ENCODE data around the gene SPATA46. TPM values are rescaled to one million over a fixed set of nuclear protein-coding genes. Genes with fewer than 3 reads are reported as not detected.
A peak's percentile ranks its signal among the peaks of the same experiment; 100 is the strongest.

Gene SPATA46
- total and polyA plus RNA-seq, 9 of the 15 experiments (the other 6 are each of a cell fraction or from before 2014, with no cell fraction given), result 0.04 to 0.11 TPM; not detected in 7

DNA sequence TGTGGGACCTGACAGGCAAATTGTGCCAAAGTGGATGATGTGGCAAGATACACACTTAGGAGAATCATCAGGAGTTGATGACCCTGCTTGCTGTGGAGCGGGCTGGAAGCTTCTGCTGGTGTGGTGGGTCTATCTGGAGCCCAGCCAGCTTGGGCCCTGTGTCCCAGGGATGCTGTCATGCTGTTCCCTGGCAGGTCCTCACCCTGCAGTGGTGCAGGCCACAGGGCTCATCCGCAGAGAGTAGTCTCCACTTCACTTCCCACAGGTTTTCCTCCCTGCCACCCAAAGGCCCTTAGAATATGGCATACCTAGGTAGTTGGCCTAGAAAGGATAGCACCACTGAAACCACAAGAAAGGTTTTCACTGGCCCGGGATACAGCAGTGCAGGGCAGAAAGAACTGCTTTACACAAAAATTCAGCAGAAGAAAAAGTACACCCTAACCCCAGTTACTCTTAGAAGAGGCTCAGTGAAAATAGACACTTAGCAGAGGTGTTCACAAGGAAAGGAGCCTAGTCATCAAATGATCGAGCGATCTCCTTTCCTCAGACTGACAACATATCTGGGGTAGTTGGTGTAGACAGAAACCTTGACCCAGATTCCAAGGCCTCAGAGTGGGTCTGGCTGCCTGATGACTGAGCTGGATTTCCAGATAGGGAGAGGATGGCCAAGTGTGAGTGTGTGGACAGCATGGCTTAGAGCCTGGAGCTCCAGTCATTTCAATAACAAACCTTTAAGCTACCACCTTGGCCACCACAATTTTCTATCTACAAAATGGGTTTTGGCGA is 3.6 kb upstream of the SPATA46 start (continued):
- TF ChIP-seq, protein P1, sequence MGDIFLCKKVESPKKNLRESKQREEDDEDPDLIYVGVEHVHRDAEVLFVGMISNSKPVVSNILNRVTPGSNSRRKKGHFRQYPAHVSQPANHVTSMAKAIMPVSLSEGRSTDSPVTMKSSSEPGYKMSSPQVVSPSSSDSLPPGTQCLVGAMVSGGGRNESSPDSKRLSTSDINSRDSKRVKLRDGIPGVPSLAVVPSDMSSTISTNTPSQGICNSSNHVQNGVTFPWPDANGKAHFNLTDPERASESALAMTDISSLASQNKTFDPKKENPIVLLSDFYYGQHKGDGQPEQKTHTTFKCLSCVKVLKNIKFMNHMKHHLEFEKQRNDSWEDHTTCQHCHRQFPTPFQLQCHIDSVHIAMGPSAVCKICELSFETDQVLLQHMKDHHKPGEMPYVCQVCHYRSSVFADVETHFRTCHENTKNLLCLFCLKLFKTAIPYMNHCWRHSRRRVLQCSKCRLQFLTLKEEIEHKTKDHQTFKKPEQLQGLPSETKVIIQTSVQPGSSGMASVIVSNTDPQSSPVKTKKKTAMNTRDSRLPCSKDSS (IDR thresholded peaks at IDR 0.05; ENCODE audit: low read depth, partially characterized antibody), result no peak
- TF ChIP-seq KDM4B (IDR thresholded peaks at IDR 0.05; ENCODE audit: borderline replicate concordance in 2 of 2, low read depth in 1 of 2), result no peak
- peak; percentile 57 for TF ChIP-seq TCF3 (CRISPR knock-in tag; IDR thresholded peaks at IDR 0.05)
- 0 out of 2 replicates have a peak, but pooled peaks have one; percentile 47 for TF ChIP-seq GATAD2A (IDR thresholded peaks at IDR 0.05)
- TF ChIP-seq, protein P2, sequence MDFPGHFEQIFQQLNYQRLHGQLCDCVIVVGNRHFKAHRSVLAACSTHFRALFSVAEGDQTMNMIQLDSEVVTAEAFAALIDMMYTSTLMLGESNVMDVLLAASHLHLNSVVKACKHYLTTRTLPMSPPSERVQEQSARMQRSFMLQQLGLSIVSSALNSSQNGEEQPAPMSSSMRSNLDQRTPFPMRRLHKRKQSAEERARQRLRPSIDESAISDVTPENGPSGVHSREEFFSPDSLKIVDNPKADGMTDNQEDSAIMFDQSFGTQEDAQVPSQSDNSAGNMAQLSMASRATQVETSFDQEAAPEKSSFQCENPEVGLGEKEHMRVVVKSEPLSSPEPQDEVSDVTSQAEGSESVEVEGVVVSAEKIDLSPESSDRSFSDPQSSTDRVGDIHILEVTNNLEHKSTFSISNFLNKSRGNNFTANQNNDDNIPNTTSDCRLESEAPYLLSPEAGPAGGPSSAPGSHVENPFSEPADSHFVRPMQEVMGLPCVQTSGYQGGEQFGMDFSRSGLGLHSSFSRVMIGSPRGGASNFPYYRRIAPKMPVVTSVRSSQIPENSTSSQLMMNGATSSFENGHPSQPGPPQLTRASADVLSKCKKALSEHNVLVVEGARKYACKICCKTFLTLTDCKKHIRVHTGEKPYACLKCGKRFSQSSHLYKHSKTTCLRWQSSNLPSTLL (IDR thresholded peaks at IDR 0.05), result 0 out of 2 replicates have a peak, but pooled peaks have one; percentile 14
- TF ChIP-seq, protein P3, sequence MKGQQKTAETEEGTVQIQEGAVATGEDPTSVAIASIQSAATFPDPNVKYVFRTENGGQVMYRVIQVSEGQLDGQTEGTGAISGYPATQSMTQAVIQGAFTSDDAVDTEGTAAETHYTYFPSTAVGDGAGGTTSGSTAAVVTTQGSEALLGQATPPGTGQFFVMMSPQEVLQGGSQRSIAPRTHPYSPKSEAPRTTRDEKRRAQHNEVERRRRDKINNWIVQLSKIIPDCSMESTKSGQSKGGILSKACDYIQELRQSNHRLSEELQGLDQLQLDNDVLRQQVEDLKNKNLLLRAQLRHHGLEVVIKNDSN (CRISPR knock-in tag; IDR thresholded peaks at IDR 0.05), result no peak
- no peak for TF ChIP-seq ZNF717 (CRISPR knock-in tag; IDR thresholded peaks at IDR 0.05)
- TF ChIP-seq, protein P4, sequence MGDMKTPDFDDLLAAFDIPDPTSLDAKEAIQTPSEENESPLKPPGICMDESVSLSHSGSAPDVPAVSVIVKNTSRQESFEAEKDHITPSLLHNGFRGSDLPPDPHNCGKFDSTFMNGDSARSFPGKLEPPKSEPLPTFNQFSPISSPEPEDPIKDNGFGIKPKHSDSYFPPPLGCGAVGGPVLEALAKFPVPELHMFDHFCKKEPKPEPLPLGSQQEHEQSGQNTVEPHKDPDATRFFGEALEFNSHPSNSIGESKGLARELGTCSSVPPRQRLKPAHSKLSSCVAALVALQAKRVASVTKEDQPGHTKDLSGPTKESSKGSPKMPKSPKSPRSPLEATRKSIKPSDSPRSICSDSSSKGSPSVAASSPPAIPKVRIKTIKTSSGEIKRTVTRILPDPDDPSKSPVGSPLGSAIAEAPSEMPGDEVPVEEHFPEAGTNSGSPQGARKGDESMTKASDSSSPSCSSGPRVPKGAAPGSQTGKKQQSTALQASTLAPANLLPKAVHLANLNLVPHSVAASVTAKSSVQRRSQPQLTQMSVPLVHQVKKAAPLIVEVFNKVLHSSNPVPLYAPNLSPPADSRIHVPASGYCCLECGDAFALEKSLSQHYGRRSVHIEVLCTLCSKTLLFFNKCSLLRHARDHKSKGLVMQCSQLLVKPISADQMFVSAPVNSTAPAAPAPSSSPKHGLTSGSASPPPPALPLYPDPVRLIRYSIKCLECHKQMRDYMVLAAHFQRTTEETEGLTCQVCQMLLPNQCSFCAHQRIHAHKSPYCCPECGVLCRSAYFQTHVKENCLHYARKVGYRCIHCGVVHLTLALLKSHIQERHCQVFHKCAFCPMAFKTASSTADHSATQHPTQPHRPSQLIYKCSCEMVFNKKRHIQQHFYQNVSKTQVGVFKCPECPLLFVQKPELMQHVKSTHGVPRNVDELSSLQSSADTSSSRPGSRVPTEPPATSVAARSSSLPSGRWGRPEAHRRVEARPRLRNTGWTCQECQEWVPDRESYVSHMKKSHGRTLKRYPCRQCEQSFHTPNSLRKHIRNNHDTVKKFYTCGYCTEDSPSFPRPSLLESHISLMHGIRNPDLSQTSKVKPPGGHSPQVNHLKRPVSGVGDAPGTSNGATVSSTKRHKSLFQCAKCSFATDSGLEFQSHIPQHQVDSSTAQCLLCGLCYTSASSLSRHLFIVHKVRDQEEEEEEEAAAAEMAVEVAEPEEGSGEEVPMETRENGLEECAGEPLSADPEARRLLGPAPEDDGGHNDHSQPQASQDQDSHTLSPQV (IDR thresholded peaks at IDR 0.05), result peak; percentile 81
- TF ChIP-seq HDAC6 (IDR thresholded peaks at IDR 0.05; ENCODE audit: low read depth, low read length), result no peak
- TF ChIP-seq CXXC5 (CRISPR knock-in tag; IDR thresholded peaks at IDR 0.05), result 0 out of 2 replicates have a peak, but pooled peaks have one; percentile 29
